Stimulated activated CD4-positive, alpha-beta T cell treated with anti-CD3 and anti-CD28 coated beads, TNF-alpha, amount 100 ng/mL, for 48 hours (primary cell): ENCODE results near the gene PSAPL1.

Source experiments
- DNase-seq, 3 donors: peaks; one replicate each; pipeline ENCODE4 v3.0.0-alpha.2; 2020; ENCODE audit warnings: low read depth in 3 of 3

PSAPL1 gene

GRCh38 chr4:7418131-7418943, 16.4 kb downstream of the PSAPL1 start:
- no peak for DNase-seq

- no peak for DNase-seq
Observed at GRCh38 chr4:7417639-7418038, 17.1 kb downstream of the PSAPL1 start.

GRCh38 chr4:7416745-7417432, 17.8 kb downstream of the PSAPL1 start:
- no peak for DNase-seq

- no peak for DNase-seq
Observed at GRCh38 chr4:7415927-7416686, 18.6 kb downstream of the PSAPL1 start.

GRCh38 chr4:7414736-7415510, 19.8 kb downstream of the PSAPL1 start:
- no peak for DNase-seq

GRCh38 chr4:7414046-7414445, 20.7 kb downstream of the PSAPL1 start:
- no peak for DNase-seq

GRCh38 chr4:7412554-7412912, 22.2 kb downstream of the PSAPL1 start:
- DNase-seq = no peak

GRCh38 chr4:7411896-7412553, 22.7 kb downstream of the PSAPL1 start:
- DNase-seq = no peak

GRCh38 chr4:7411491-7411890, 23.2 kb downstream of the PSAPL1 start:
- no peak for DNase-seq

GRCh38 chr4:7410446-7410845, 24.3 kb downstream of the PSAPL1 start:
- no peak for DNase-seq

- no peak for DNase-seq
Observed at GRCh38 chr4:7408166-7408565, 26.6 kb downstream of the PSAPL1 start.

- no peak for DNase-seq
Observed at GRCh38 chr4:7403001-7403400, 31.7 kb downstream of the PSAPL1 start.

- DNase-seq = no peak
Observed at GRCh38 chr4:7402526-7402925, 32.2 kb downstream of the PSAPL1 start.

- no peak for DNase-seq
Observed at GRCh38 chr4:7400671-7401298, 33.9 kb downstream of the PSAPL1 start.

- no peak for DNase-seq
Observed at GRCh38 chr4:7399440-7400234, 35.1 kb downstream of the PSAPL1 start.

- no peak for DNase-seq
Observed at GRCh38 chr4:7398788-7399439, 35.8 kb downstream of the PSAPL1 start.

GRCh38 chr4:7398104-7398423, 36.7 kb downstream of the PSAPL1 start:
- no peak for DNase-seq

- no peak for DNase-seq
Observed at GRCh38 chr4:7397206-7398103, 37.3 kb downstream of the PSAPL1 start.
